ENCODE measurements around the gene CCDC88C.

Gene CCDC88C

GRCh38 chr14:91243074-91243471 lies 174.5 kb downstream of the CCDC88C start:
- no peak for DNase-seq (ENCODE audit: low spot score)
- TF ChIP-seq CTCF (IDR thresholded peaks at IDR 0.05) = no peak
- H3K4me3 ChIP-seq = no peak overlapping the region
- H3K27ac ChIP-seq = peak overlapping the region in 1 of 2 donors; percentile 56

- Histone ChIP-seq H3K4me3 (no peak overlapping the region), H3K27ac (peak overlapping the region in 1 of 2 donors; percentile 11)
- no peak for TF ChIP-seq CTCF (IDR thresholded peaks at IDR 0.05)
- DNase-seq (ENCODE audit: low spot score) = no peak
Observed at GRCh38 chr14:91242635-91243034, 175.0 kb downstream of the CCDC88C start.

- DNase-seq (ENCODE audit: low spot score) = no peak
- Histone ChIP-seq H3K4me3 (no peak overlapping the region), H3K27ac (peak overlapping the region in 1 of 2 donors; percentile 11)
- no peak for TF ChIP-seq CTCF (IDR thresholded peaks at IDR 0.05)
Observed at GRCh38 chr14:91241863-91242262, 175.8 kb downstream of the CCDC88C start.

GRCh38 chr14:91238661-91239060 lies 179.0 kb downstream of the CCDC88C start:
- no peak for DNase-seq (ENCODE audit: low spot score)
- H3K4me3 ChIP-seq = no peak overlapping the region
- no peak for TF ChIP-seq CTCF (IDR thresholded peaks at IDR 0.05)
- no peak overlapping the region for H3K27ac ChIP-seq

- no peak overlapping the region for H3K27ac ChIP-seq
- no peak for DNase-seq (ENCODE audit: low spot score)
- H3K4me3 ChIP-seq = no peak overlapping the region
- no peak for TF ChIP-seq CTCF (IDR thresholded peaks at IDR 0.05)
Observed at GRCh38 chr14:91238085-91238484, 179.5 kb downstream of the CCDC88C start.

- H3K27ac ChIP-seq = no peak overlapping the region
Observed at GRCh38 chr14:91237219-91237618, 180.4 kb downstream of the CCDC88C start.

More at GRCh38 chr14:91237219-91237618, 180.4 kb downstream of the CCDC88C start:
- no peak for TF ChIP-seq CTCF (IDR thresholded peaks at IDR 0.05)
- DNase-seq (ENCODE audit: low spot score) = no peak
- no peak overlapping the region for H3K4me3 ChIP-seq
